ENCODE data around the gene TP53TG5.

TP53TG5 gene

DNA sequence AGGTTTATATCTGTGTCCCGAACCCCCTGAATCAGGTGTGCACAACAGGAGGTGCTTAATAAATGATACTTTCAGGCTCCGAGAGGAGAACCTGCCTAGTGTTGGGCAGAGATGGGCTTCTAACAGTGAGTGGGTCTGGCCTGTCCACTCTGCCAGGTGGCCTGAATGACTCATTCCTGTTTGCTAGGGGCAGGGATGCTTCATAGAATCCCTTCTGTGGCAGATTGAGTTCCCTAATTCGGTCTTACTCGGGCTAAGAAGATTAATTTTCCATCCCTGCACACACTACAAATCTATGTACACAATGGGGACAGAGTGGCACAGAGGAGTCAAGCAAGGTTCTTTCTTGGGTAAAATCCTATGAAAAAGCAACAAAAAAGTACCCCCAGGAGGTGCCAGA, 49.7 kb downstream of the TP53TG5 start:
- H3K4me2 ChIP-seq (ENCODE audit: low read length), result no peak overlapping the region
- no peaks in the 10 kb centered on the region for H3K9me2 ChIP-seq (replicated peaks; ENCODE audit: control insufficient read depth, low read length)
- no peaks in the 10 kb centered on the region for H4K20me1 ChIP-seq (ENCODE audit: control insufficient read depth, insufficient read depth, low read depth, low read length)
- no peak overlapping the region for H3K4me3 ChIP-seq (ENCODE audit: low read length)
- no peak overlapping the region for H3K27ac ChIP-seq (ENCODE audit: low read depth, low read length)
- H3K36me3 ChIP-seq (ENCODE audit: control insufficient read depth, low read length), result no peaks in the 10 kb centered on the region
- H3K79me2 ChIP-seq (ENCODE audit: control insufficient read depth, low read length), result no peaks in the 10 kb centered on the region
- TF ChIP-seq EZH2phosphoT487 (IDR thresholded peaks at IDR 0.05; ENCODE audit: borderline replicate concordance, low read length), result no peak
- TF ChIP-seq, protein P1, sequence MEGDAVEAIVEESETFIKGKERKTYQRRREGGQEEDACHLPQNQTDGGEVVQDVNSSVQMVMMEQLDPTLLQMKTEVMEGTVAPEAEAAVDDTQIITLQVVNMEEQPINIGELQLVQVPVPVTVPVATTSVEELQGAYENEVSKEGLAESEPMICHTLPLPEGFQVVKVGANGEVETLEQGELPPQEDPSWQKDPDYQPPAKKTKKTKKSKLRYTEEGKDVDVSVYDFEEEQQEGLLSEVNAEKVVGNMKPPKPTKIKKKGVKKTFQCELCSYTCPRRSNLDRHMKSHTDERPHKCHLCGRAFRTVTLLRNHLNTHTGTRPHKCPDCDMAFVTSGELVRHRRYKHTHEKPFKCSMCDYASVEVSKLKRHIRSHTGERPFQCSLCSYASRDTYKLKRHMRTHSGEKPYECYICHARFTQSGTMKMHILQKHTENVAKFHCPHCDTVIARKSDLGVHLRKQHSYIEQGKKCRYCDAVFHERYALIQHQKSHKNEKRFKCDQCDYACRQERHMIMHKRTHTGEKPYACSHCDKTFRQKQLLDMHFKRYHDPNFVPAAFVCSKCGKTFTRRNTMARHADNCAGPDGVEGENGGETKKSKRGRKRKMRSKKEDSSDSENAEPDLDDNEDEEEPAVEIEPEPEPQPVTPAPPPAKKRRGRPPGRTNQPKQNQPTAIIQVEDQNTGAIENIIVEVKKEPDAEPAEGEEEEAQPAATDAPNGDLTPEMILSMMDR (IDR thresholded peaks at IDR 0.05; ENCODE audit: low read depth, low read length, poor library complexity, severe bottlenecking), result no peak
- no peaks in the 10 kb centered on the region for H3F3A ChIP-seq (ENCODE audit: control insufficient read depth, insufficient read depth)
- peaks cover 10% of the 10 kb centered on the region for H3K4me1 ChIP-seq (ENCODE audit: control insufficient read depth, low read length)
- no peaks in the 10 kb centered on the region for H3K9me3 ChIP-seq (ENCODE audit: control insufficient read depth, insufficient read depth, low read length)
- H3K27me3 ChIP-seq (ENCODE audit: control insufficient read depth, low read length), result no peaks in the 10 kb centered on the region

DNA sequence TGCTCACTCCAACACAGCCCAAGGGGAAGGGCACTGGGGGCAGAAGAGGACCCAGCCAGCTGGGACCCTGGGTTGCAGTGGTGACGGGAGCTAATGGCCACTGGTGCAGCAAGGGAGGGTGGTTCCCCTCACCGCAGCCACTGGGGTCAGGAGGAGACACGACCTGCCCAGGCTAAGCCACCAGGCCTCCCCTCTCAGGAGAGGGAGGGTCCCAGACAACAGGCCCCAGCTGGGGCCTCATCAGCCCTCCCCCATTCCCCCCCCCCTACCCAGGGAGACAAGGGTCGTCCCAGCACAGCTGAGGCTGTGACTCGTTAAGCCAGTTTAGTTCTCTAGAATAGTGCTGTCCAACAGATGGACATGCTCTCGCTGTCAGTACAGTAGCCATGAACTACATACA, 52.8 kb downstream of the TP53TG5 start:
- H3K4me2 ChIP-seq (ENCODE audit: low read length), result no peak overlapping the region
- H4K20me1 ChIP-seq (ENCODE audit: control insufficient read depth, insufficient read depth, low read depth, low read length), result no peaks in the 10 kb centered on the region
- H3K4me1 ChIP-seq (ENCODE audit: control insufficient read depth, low read length), result peaks cover 33% of the 10 kb centered on the region
- H3K27me3 ChIP-seq (ENCODE audit: control insufficient read depth, low read length), result no peaks in the 10 kb centered on the region
- H3K4me3 ChIP-seq (ENCODE audit: low read length), result no peak overlapping the region
- no peaks in the 10 kb centered on the region for H3K9me3 ChIP-seq (ENCODE audit: control insufficient read depth, insufficient read depth, low read length)
- H3K79me2 ChIP-seq (ENCODE audit: control insufficient read depth, low read length), result no peaks in the 10 kb centered on the region
- H3K9me2 ChIP-seq (replicated peaks; ENCODE audit: control insufficient read depth, low read length), result no peaks in the 10 kb centered on the region
- no peaks in the 10 kb centered on the region for H3K36me3 ChIP-seq (ENCODE audit: control insufficient read depth, low read length)
- no peak overlapping the region for H3K27ac ChIP-seq (ENCODE audit: low read depth, low read length)
- peaks cover 11% of the 10 kb centered on the region for H3F3A ChIP-seq (ENCODE audit: control insufficient read depth, insufficient read depth)
- TF ChIP-seq, protein P1 (IDR thresholded peaks at IDR 0.05; ENCODE audit: low read depth, low read length, poor library complexity, severe bottlenecking), result no peak
- no peak for TF ChIP-seq EZH2phosphoT487 (IDR thresholded peaks at IDR 0.05; ENCODE audit: borderline replicate concordance, low read length)

DNA sequence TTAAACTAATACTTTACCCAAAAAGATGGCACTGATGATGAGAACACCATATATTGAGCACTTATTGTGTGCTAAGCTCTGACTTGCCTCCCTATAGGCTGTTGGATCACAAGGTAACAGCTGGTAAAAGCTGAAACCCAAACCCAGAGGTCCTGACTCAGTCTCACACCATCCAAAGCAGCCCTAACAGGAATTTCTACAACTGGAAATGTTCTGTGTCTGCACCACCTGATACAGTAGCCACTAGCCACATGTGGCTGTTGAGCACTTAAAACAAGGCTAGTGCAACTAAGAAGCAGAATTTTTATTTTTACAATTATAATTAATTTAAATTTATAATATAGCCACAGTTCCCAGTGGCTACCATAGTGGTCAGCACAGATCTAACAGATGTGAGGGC, 54.4 kb downstream of the TP53TG5 start:
- Histone ChIP-seq H3K9me2 (replicated peaks; ENCODE audit: control insufficient read depth, low read length) (no peaks in the 10 kb centered on the region), H3K4me3 (ENCODE audit: low read length) (no peak overlapping the region), H3K36me3 (ENCODE audit: control insufficient read depth, low read length) (no peaks in the 10 kb centered on the region), H3K4me2 (ENCODE audit: low read length) (no peak overlapping the region), H3K4me1 (ENCODE audit: control insufficient read depth, low read length) (peaks cover 38% of the 10 kb centered on the region), H3K27me3 (ENCODE audit: control insufficient read depth, low read length) (no peaks in the 10 kb centered on the region; the same call in 1 of the 2 replicates), H3K27ac (ENCODE audit: low read depth, low read length) (no peak overlapping the region), H3K9me3 (ENCODE audit: control insufficient read depth, insufficient read depth, low read length) (no peaks in the 10 kb centered on the region), H4K20me1 (ENCODE audit: control insufficient read depth, insufficient read depth, low read depth, low read length) (no peaks in the 10 kb centered on the region), H3K79me2 (ENCODE audit: control insufficient read depth, low read length) (no peaks in the 10 kb centered on the region), H3F3A (ENCODE audit: control insufficient read depth, insufficient read depth) (peaks cover 11% of the 10 kb centered on the region)
- TF ChIP-seq, protein P1 (IDR thresholded peaks at IDR 0.05; ENCODE audit: low read depth, low read length, poor library complexity, severe bottlenecking), result no peak
- TF ChIP-seq EZH2phosphoT487 (IDR thresholded peaks at IDR 0.05; ENCODE audit: borderline replicate concordance, low read length), result no peak

All from DOHH2 (cell line).